SU-DHL-6 (cell line): ENCODE results near the gene CREG2.

Experiments
- H2AFZ ChIP-seq: fragments of 200-600 bp; sonication (generic); 2 replicates; pipeline ENCODE4 v1.6.1; 2014; ENCODE audit warnings: low read depth, mild to moderate bottlenecking, moderate library complexity, mixed read lengths, antibody characterized with exemption, low read length; ENCODE audit not compliant: severe bottlenecking
- H3F3A ChIP-seq: fragments of 200-600 bp; shearing (Covaris generic); 2 replicates; pipeline ENCODE4 v1.6.0; 2016; ENCODE audit warnings: antibody characterized with exemption, mild to moderate bottlenecking; ENCODE audit not compliant: insufficient read depth
- H3K27ac ChIP-seq: fragments of 200-600 bp; sonication (generic); 2 replicates; pipeline ENCODE4 v1.5.1; 2016; ENCODE audit warnings: low read depth, mild to moderate bottlenecking, low read length, moderate library complexity, mixed read lengths
- H3K27me3 ChIP-seq: fragments of 200-600 bp; sonication (generic), shearing (Covaris generic); 2 replicates; pipeline ENCODE4 v1.6.0; 2014; ENCODE audit warnings: mild to moderate bottlenecking, low read length
- H3K36me3 ChIP-seq: fragments of 200-600 bp; sonication (generic); 2 replicates; pipeline ENCODE4 v1.6.1; 2014; ENCODE audit warnings: mild to moderate bottlenecking, low read length, mixed read lengths
- H3K4me2 ChIP-seq: fragments of 300-600, 200-600 bp; shearing (Covaris generic), sonication (generic); 2 replicates; pipeline ENCODE4 v1.6.0; 2014; ENCODE audit warnings: low read length, low read depth, mild to moderate bottlenecking; ENCODE audit not compliant: poor library complexity, severe bottlenecking
- H3K4me3 ChIP-seq: fragments of 200-600 bp; sonication (generic); 2 replicates; pipeline ENCODE4 v1.5.1; 2014; ENCODE audit warnings: antibody characterized with exemption, low read length, mild to moderate bottlenecking, mixed read lengths; ENCODE audit not compliant: insufficient read depth, poor library complexity, severe bottlenecking
- H3K79me2 ChIP-seq: fragments of 200-600 bp; sonication (generic); 2 replicates; pipeline ENCODE4 v1.6.1; 2014; ENCODE audit warnings: mild to moderate bottlenecking, low read length, moderate library complexity; ENCODE audit not compliant: insufficient read depth
- H3K9ac ChIP-seq: fragments of 200-600 bp; sonication (generic); 2 replicates; pipeline ENCODE4 v1.7.0; 2014; ENCODE audit warnings: mild to moderate bottlenecking, low read length
- H3K9me2 ChIP-seq: fragments of 200-600 bp; sonication (generic); replicated peaks from 2 replicates; pipeline ENCODE4 v1.6.1; 2014; ENCODE audit warnings: low read length; ENCODE audit not compliant: insufficient read depth
- H3K9me3 ChIP-seq: fragments of 200-600 bp; sonication (generic); 2 replicates; pipeline ENCODE4 v1.6.1; 2014; ENCODE audit warnings: low read length, mixed read lengths; ENCODE audit not compliant: insufficient read depth
- H4K20me1 ChIP-seq: fragments of 200-600 bp; sonication (generic); 2 replicates; pipeline ENCODE4 v1.6.1; 2014; ENCODE audit warnings: low read depth, mild to moderate bottlenecking, antibody characterized with exemption, low read length, moderate library complexity, mixed read lengths
- CTCF ChIP-seq: fragments of 200-600 bp; sonication (generic); IDR thresholded peaks from one replicate; pipeline ENCODE4 v1.5.1; 2017; ENCODE audit warnings: antibody characterized with exemption, mild to moderate bottlenecking, low read length, moderate library complexity; ENCODE audit not compliant: insufficient read depth, poor library complexity, severe bottlenecking
- EZH2phosphoT487 ChIP-seq: fragments of 200-600 bp; sonication (generic), shearing (Covaris generic); conservative IDR thresholded peaks from 2 replicates; pipeline ENCODE4 v1.6.1; 2018; ENCODE audit warnings: mild to moderate bottlenecking, antibody characterized with exemption, low read length, moderate library complexity, mixed read lengths

CREG2 gene

GRCh38 chr2:101427240-101427639, 39.9 kb upstream of the CREG2 start:
- H3K4me2 ChIP-seq = no peak overlapping the region
- no peak overlapping the region for H3K9ac ChIP-seq
- no peak overlapping the region for H3K4me3 ChIP-seq
- no peaks in the 10 kb centered on the region for H3F3A ChIP-seq
- H2AFZ ChIP-seq = no peak overlapping the region
- H3K9me3 ChIP-seq = no peaks in the 10 kb centered on the region
- no peaks in the 10 kb centered on the region for H3K79me2 ChIP-seq
- H3K27me3 ChIP-seq = no peaks in the 10 kb centered on the region
- H4K20me1 ChIP-seq = no peaks in the 10 kb centered on the region
- TF ChIP-seq EZH2phosphoT487 (no peak), CTCF (no peak)
- no peak overlapping the region for H3K27ac ChIP-seq
- no peaks in the 10 kb centered on the region for H3K36me3 ChIP-seq
- no peaks in the 10 kb centered on the region for H3K9me2 ChIP-seq

- no peaks in the 10 kb centered on the region for H3K79me2 ChIP-seq
- no peaks in the 10 kb centered on the region for H3F3A ChIP-seq
- no peak overlapping the region for H3K27ac ChIP-seq
- H3K9me3 ChIP-seq = no peaks in the 10 kb centered on the region
- H3K36me3 ChIP-seq = no peaks in the 10 kb centered on the region
- TF ChIP-seq CTCF = no peak
- TF ChIP-seq EZH2phosphoT487 = no peak
- H3K4me2 ChIP-seq = no peak overlapping the region
- no peaks in the 10 kb centered on the region for H4K20me1 ChIP-seq
- H2AFZ ChIP-seq = no peak overlapping the region
- H3K9ac ChIP-seq = no peak overlapping the region
- no peaks in the 10 kb centered on the region for H3K9me2 ChIP-seq
- H3K4me3 ChIP-seq = no peak overlapping the region
- no peaks in the 10 kb centered on the region for H3K27me3 ChIP-seq
These were observed 39.5 kb upstream of the CREG2 start for GRCh38 chr2:101426822-101427221.

GRCh38 chr2:101420623-101421022, 33.3 kb upstream of the CREG2 start:
- TF ChIP-seq CTCF (no peak), EZH2phosphoT487 (no peak)
- Histone ChIP-seq H3K9me3 (no peaks in the 10 kb centered on the region), H3K27me3 (no peaks in the 10 kb centered on the region)

More at GRCh38 chr2:101420623-101421022, 33.3 kb upstream of the CREG2 start:
- Histone ChIP-seq H3K36me3 (no peaks in the 10 kb centered on the region), H3K9me2 (no peaks in the 10 kb centered on the region), H3F3A (no peaks in the 10 kb centered on the region), H3K4me3 (no peak overlapping the region), H3K27ac (no peak overlapping the region), H3K9ac (no peak overlapping the region), H3K4me2 (no peak overlapping the region), H3K79me2 (no peaks in the 10 kb centered on the region), H2AFZ (no peak overlapping the region), H4K20me1 (no peaks in the 10 kb centered on the region)
